PC-3 (cell line): ENCODE measurements around the gene AP3S2. TPM values are rescaled to one million over a fixed set of nuclear protein-coding genes. Genes with fewer than 3 reads are reported as not detected.

Experiments used
- ATAC-seq: fragments of 200-7000 bp; cut with Tn5 transposase; 2 replicates; pipeline ENCODE4 v1.9.1; 2020; ENCODE audit warnings: mild to moderate bottlenecking, moderate library complexity
- BruUV-seq: library from RNA; stranded (reverse); fragments of 400-500 nt; replicated peaks from 2 replicates; lab custom pipeline; 2021; lab: Mats Ljungman, UMichigan
- CTCF ChIA-PET: fragments of 300-600 bp; sonication (Branson Sonifier 250); formaldehyde crosslinking; loops from one replicate; lab custom pipeline; 2022; ENCODE audit warnings: antibody characterized with exemption; lab: Charles Lee
- POLR2A ChIA-PET: fragments of 300-600 bp; sonication (Branson Sonifier 250); formaldehyde crosslinking; loops from one replicate; lab custom pipeline; 2022; ENCODE audit warnings: antibody characterized with exemption; ENCODE audit not compliant: unreplicated experiment; lab: Charles Lee
- DNase-seq: peaks from one replicate; pipeline ENCODE4 v3.0.0-alpha.2; 2015
- H2AFZ ChIP-seq: fragments of 300-600 bp; sonication (generic); 2 replicates; pipeline ENCODE4 v1.6.0; 2016; ENCODE audit warnings: antibody characterized with exemption, low read length
- H3F3A ChIP-seq: fragments of 300-600 bp; sonication (generic); one replicate; pipeline ENCODE4 v1.6.0; 2017; ENCODE audit warnings: antibody characterized with exemption, low read length, control low read depth, mild to moderate bottlenecking; ENCODE audit not compliant: unreplicated experiment
- H3K27ac ChIP-seq: fragments of 300-600 bp; sonication (generic); 2 replicates; pipeline ENCODE4 v1.5.1; 2016; ENCODE audit warnings: mild to moderate bottlenecking, low read length
- H3K27me3 ChIP-seq: fragments of 300-600 bp; sonication (generic); 2 replicates; pipeline ENCODE4 v1.6.1; 2016; ENCODE audit warnings: low read length, mixed read lengths
- H3K36me3 ChIP-seq: fragments of 300-600 bp; sonication (generic); 2 replicates; pipeline ENCODE4 v1.6.1; 2016; ENCODE audit warnings: low read depth, mixed run types, low read length, mixed read lengths
- H3K4me1 ChIP-seq: fragments of 300-600 bp; sonication (generic); 2 replicates; pipeline ENCODE4 v1.5.1; 2016; ENCODE audit warnings: low read length; ENCODE audit not compliant: insufficient read depth
- H3K4me2 ChIP-seq: fragments of 300-600 bp; sonication (generic); 2 replicates; pipeline ENCODE4 v1.6.0; 2016; ENCODE audit warnings: low read length
- H3K4me3 ChIP-seq: fragments of 300-600 bp; sonication (generic); 2 replicates; pipeline ENCODE4 v1.5.1; 2016; ENCODE audit warnings: mild to moderate bottlenecking, low read length, mixed read lengths
- H3K79me2 ChIP-seq: fragments of 300-600 bp; sonication (generic); 2 replicates; pipeline ENCODE4 v1.6.1; 2017; ENCODE audit warnings: low read length, mixed read lengths
- H3K9ac ChIP-seq: fragments of 300-600 bp; sonication (generic); 2 replicates; pipeline ENCODE4 v1.6.0; 2016; ENCODE audit warnings: mild to moderate bottlenecking, low read length
- H3K9me2 ChIP-seq: fragments of 300-600 bp; sonication (generic); replicated peaks from 2 replicates; pipeline ENCODE4 v1.6.1; 2016; ENCODE audit warnings: mixed run types, low read length, mixed read lengths
- H3K9me3 ChIP-seq: fragments of 300-600 bp; sonication (generic); 2 replicates; pipeline ENCODE4 v1.6.1; 2016; ENCODE audit warnings: low read length, mixed read lengths
- H4K20me1 ChIP-seq: fragments of 300-600 bp; sonication (generic); 2 replicates; pipeline ENCODE4 v1.6.1; 2016; ENCODE audit warnings: low read length, mixed read lengths
- EZH2 ChIP-seq: fragments of 300-600 bp; sonication (generic); IDR thresholded peaks from one replicate; pipeline ENCODE4 v1.6.1; 2017; ENCODE audit warnings: antibody characterized with exemption, mild to moderate bottlenecking, low read length; ENCODE audit not compliant: unreplicated experiment
- EZH2phosphoT487 ChIP-seq: fragments of 300-600 bp; sonication (generic); IDR thresholded peaks from 2 replicates; pipeline ENCODE4 v1.6.1; 2018; ENCODE audit warnings: mild to moderate bottlenecking, antibody characterized with exemption, low read length, borderline replicate concordance
- intact Hi-C: fragments of 100-400 bp; cut with micrococcal nuclease; formaldehyde crosslinking; loops from 2 replicates; pipeline ENCODE4 v1.9.0; 2023
- total RNA-seq: library from RNA; depleted of rRNA; stranded (reverse); fragments of >200 nt; gene quantifications from 2 replicates; pipeline ENCODE4 v1.2.3, GENCODE V29; 2014
- TF ChIP-seq, protein P1 (sequence below): fragments of 300-600 bp; sonication (generic); conservative IDR thresholded peaks from 2 replicates; pipeline ENCODE4 v1.5.1; 2017; ENCODE audit warnings: antibody characterized with exemption, low read depth, mild to moderate bottlenecking, low read length

Gene AP3S2
- total RNA-seq, 1 experiment from 2014 or later, result 18.8 TPM

DNA sequence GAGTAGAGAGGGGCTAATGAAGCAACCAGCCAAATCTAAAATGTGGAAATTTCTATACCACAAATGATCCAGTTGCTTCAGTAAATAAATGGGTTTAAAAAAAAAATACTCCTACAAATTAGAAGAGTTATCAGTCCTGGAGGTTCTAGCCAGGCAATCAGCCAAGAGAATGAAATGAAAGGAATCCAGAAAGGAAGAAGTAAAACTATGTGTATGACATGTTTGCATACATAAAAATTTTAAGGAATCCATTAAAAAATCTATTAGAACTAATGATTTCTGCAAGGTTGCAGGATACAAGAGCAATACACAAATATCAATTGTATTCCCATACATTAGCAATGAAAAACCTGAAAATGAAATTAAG, 108.0 kb downstream of the AP3S2 start:
- TF ChIP-seq EZH2, result no peak
- TF ChIP-seq EZH2phosphoT487, result no peak
- TF ChIP-seq, protein P1, sequence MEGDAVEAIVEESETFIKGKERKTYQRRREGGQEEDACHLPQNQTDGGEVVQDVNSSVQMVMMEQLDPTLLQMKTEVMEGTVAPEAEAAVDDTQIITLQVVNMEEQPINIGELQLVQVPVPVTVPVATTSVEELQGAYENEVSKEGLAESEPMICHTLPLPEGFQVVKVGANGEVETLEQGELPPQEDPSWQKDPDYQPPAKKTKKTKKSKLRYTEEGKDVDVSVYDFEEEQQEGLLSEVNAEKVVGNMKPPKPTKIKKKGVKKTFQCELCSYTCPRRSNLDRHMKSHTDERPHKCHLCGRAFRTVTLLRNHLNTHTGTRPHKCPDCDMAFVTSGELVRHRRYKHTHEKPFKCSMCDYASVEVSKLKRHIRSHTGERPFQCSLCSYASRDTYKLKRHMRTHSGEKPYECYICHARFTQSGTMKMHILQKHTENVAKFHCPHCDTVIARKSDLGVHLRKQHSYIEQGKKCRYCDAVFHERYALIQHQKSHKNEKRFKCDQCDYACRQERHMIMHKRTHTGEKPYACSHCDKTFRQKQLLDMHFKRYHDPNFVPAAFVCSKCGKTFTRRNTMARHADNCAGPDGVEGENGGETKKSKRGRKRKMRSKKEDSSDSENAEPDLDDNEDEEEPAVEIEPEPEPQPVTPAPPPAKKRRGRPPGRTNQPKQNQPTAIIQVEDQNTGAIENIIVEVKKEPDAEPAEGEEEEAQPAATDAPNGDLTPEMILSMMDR, result no peak
- DNase-seq, result peak; percentile 45
- H3K4me3 ChIP-seq, result no peak overlapping the region
- ChIA-PET POLR2A (no interaction called here), CTCF (no interaction called here)
- intact Hi-C loops, result no loop called here
- peaks cover 51% of the 10 kb centered on the region for H3K4me1 ChIP-seq
- H2AFZ ChIP-seq, result no peak overlapping the region
- BruUV-seq, result no TSS peak
- no peak for ATAC-seq
- H3F3A ChIP-seq, result no peaks in the 10 kb centered on the region
- H3K36me3 ChIP-seq, result no peaks in the 10 kb centered on the region
- no peaks in the 10 kb centered on the region for H4K20me1 ChIP-seq
- no peak overlapping the region for H3K4me2 ChIP-seq
- H3K27ac ChIP-seq, result peak overlapping the region; percentile 99
- no peaks in the 10 kb centered on the region for H3K79me2 ChIP-seq
- H3K27me3 ChIP-seq, result no peaks in the 10 kb centered on the region
- no peaks in the 10 kb centered on the region for H3K9me2 ChIP-seq
- H3K9ac ChIP-seq, result no peak overlapping the region
- no peaks in the 10 kb centered on the region for H3K9me3 ChIP-seq

GRCh38 chr15:89785064-89785773, 108.6 kb downstream of the AP3S2 start:
- no peak overlapping the region for H2AFZ ChIP-seq
- peaks cover 56% of the 10 kb centered on the region for H3K4me1 ChIP-seq
- no peaks in the 10 kb centered on the region for H3K79me2 ChIP-seq
- intact Hi-C loops, result no loop called here
- H3K36me3 ChIP-seq, result no peaks in the 10 kb centered on the region
- no peaks in the 10 kb centered on the region for H4K20me1 ChIP-seq
- ChIA-PET CTCF (no interaction called here), POLR2A (no interaction called here)
- no peaks in the 10 kb centered on the region for H3K27me3 ChIP-seq
- ATAC-seq (peak; percentile 29; the same call in 1 of the 2 replicates), DNase-seq (peak; percentile 51)
- H3K9me2 ChIP-seq, result no peaks in the 10 kb centered on the region
- H3K4me3 ChIP-seq, result no peak overlapping the region
- TSS peak; percentile 85 for BruUV-seq
- peak overlapping the region; percentile 35 for H3K4me2 ChIP-seq
- H3K27ac ChIP-seq, result peak overlapping the region; percentile 99
- TF ChIP-seq EZH2phosphoT487 (no peak), EZH2 (no peak)
- TF ChIP-seq, protein P1, result no peak
- no peaks in the 10 kb centered on the region for H3F3A ChIP-seq
- H3K9ac ChIP-seq, result no peak overlapping the region; the same call in 1 of the 2 replicates
- H3K9me3 ChIP-seq, result no peaks in the 10 kb centered on the region

GRCh38 chr15:89784686-89784960, 109.2 kb downstream of the AP3S2 start:
- no peaks in the 10 kb centered on the region for H4K20me1 ChIP-seq
- no peaks in the 10 kb centered on the region for H3K9me2 ChIP-seq
- no peaks in the 10 kb centered on the region for H3K27me3 ChIP-seq
- CTCF ChIA-PET, result interaction anchor here (0.8 kb wide), 1 partner anchor 90 kb away, joined by 4 read pairs; no protein-coding TSS in a partner anchor
- TF ChIP-seq EZH2, result no peak
- TF ChIP-seq, protein P1, result no peak
- no peaks in the 10 kb centered on the region for H3K36me3 ChIP-seq
- H3K4me3 ChIP-seq, result no peak overlapping the region
- no peak overlapping the region for H2AFZ ChIP-seq
- peaks cover 58% of the 10 kb centered on the region for H3K4me1 ChIP-seq
- intact Hi-C loops, result no loop called here
- no TSS peak for BruUV-seq
- DNase-seq (no peak), ATAC-seq (no peak)
- no peaks in the 10 kb centered on the region for H3K9me3 ChIP-seq
- no peak overlapping the region for H3K9ac ChIP-seq
- H3K27ac ChIP-seq, result peak overlapping the region; percentile 99
- POLR2A ChIA-PET, result no interaction called here
- no peaks in the 10 kb centered on the region for H3F3A ChIP-seq
- H3K79me2 ChIP-seq, result no peaks in the 10 kb centered on the region
- H3K4me2 ChIP-seq, result no peak overlapping the region
